ENCODE results near the gene CYP11A1.

CYP11A1 gene

DNA sequence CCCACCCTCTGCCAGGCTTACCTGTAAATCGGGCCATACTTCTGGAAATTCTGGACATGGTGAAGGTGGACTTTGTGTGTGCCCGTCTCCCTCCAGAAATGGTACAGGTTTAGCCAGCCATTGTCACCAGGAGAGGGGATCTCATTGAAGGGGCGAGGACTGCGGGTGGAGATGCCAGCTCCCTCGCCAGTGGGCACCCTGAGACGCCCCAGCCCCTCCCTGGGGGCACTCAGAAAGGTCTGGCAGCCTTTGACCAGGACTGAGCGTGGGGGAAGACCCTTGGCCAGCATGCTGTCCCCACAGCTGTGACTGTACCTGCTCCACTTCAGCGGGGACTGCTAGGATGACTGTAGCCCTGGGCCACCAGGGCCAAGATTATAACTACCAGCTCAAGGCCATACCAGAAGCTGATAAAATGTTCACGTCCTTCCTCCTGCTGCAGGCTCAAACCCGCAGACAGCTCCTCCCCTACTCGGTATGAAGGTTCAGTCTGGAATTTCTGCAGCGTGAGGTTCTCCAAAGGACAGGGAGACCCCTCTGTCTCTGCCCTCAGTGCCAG, at the start of gene CYP11A1:
Gene CYP11A1, minus strand, starts transcription at position 351 of the 559 bp plus-strand sequence. Its CDS starts 61 bp downstream, at position 290.
- DNase-seq (ENCODE audit: low read depth in 2 of 2), result no peak

DNA sequence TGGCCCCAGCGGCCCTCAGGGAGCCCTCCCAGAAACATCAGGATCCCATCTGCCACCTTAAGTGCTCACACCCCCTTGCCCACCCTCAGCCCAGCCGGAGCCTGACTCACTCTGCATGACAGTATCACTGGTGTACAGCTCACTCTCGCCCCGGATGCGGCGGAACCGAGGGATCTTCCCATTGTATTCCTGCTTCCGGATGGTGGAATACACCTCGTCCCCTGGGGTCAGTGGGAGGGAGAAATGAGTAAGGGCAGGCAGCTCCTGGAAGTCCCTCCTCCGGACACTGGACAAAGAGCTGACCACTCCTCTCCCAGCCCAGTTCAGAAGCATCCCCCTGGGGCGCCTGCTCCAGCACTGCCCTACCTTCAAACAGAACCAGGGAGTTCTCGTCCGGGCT, 49.8 kb upstream of the CYP11A1 start:
- no peak for DNase-seq (ENCODE audit: low read depth in 2 of 2)

DNA sequence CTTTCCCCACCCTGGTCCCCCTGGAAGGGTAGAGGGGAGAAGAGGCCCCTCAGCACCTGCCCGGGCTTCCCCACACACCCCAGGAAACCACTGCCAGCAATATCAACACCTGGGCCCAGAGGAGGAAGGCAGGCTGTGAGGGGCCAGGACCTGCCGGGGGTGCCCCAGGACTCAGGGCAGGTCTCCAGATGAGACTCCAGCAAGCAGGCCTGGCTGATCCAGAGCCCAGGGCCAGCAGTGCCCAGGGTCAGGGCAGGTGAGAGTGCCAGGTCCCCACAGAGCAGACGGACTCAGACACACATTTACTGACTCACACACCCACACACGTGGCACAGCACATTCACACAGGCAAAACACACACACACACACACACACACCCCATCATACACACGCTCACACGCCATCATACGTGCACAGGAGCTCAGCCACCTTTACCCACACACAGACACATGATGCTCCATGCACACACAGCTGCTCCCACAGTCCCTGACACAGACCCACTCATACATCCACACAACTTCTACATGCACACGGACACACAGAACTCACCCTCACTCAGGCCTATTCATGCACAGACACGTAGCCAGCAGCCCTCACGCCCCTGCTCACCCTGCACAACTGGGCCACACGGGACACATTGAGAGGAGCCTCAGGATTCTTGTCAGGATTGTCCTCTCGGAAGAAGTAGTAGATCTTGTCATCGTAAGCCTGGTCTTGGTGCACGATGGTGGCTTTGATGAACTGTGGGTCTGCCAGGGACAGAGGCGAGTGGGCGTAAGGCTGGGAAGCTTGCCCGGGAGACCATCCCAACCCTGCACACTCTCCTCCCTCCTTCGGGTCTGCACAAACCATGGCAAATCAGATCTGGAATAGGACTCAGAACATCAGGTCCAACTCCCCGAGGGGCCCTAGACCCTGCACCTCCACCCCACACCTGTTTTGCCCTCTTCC, 48.8 kb upstream of the CYP11A1 start:
- no peak for DNase-seq (ENCODE audit: low read depth in 2 of 2)

DNA sequence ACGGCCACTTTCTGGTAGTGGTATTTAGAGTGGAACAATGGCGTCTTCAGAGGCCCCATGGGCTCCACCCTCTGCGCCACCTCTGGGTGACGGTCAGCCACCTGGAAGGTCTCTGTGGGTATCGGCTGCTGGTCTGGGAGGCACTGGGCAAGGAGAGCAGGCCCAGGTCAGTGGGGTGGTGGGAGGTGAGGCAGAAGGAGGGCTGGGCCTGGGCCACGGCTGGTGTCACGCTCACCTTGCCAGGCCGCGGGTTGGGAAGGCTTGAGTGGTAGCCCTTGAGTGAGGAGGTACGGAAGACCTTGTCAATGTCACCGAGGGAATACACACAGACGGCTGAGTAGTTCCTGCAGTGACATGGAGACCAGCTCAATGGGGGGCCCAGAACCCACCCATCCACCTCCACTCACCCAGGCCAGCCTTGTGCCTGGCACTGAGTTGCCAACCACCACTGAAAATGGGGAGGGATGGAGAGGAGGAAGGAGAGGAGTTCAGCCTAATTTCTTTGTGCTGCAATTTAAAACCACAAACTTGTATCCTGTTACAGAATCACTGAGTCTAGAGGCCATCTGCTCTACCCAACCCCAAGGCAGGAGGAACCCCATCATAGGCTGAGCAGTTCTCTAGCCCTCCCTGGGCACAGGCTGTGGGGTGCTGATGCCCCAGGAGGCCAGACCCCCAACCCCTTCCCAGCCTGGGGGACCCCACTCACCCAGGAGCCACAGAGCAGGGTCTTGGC, 47.3 kb upstream of the CYP11A1 start:
- no peak for DNase-seq (ENCODE audit: low read depth in 2 of 2)

DNA sequence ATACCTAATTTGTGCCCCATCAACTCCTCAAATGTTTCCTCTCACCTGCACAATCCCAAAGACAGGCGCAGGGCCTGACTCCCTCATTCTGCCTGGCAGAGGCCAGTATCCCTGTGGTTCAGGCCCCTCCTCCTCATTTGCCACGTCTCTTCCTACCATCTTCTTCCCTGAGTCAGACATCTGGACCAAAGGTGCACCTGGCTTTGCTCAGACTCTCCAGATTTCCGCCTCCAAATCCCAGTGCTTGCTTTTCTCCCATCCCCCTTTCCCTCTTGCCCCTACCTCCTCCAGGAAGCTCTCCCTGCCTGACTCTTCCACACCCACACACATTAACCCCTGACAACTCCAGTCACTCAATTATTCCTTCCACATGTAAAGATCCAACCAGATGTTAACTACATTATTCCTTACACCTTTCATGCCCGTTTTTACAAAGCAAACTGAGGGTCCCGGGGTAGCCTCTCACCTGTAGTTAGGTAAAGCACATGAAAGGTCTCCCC, 46.7 kb upstream of the CYP11A1 start:
- DNase-seq (ENCODE audit: low read depth in 2 of 2), result no peak

DNA sequence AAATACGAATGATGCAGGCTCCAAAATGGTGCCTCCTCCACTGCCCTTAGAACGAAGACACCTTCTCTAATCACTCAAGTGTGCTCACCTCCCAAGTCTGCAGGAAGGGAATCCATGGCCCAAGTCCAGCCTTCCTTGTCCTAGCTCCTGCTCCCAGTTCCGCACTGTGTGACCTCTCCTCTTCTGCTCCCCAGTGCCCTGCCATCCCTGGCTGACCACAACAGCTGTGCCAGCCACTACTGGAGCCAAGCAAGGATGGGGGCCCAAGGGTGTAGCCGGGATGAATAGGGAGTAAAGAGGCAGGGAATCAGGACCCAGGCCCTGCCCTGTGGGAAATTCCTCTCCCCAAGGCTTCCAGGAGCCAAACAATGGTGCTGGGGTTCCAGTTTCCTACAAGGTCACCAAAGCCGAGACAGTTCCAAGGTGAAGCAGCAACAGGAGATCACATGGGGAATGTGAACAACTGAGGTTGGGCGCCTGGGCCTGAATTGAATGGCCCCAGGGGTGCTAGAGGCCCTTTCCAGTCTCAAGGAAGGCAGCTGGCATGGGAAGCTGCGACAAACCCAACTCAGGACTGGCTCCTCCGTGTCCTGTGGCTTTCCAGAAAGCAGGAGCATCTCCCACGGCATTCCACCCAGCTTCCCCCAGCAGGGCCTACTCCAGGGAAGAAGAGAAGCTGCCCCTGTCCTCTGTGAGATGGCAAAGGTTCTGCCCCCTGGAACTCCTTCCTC, 46.1 kb upstream of the CYP11A1 start:
- DNase-seq (ENCODE audit: low read depth in 2 of 2), result no peak

DNA sequence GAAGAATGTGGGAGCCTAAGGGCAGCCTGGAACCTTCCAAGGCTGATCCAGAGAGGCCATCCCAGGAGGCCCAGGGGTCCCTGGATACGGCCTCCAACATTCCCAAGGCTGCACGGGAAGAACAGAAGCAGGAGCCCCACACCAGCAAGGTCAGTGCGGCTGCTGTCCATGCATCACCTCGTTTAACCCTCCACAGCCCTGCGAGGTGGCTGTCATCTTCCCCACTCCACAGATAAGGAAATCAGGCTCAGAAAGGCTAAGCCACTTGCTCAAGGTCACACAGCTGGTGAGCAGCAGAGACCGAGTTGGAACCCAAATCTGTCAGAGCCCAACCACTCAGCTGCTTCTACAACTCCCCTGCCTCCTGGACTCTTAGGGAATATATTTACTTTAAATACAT, 44.7 kb upstream of the CYP11A1 start:
- no peak for DNase-seq (ENCODE audit: low read depth in 2 of 2)

DNA sequence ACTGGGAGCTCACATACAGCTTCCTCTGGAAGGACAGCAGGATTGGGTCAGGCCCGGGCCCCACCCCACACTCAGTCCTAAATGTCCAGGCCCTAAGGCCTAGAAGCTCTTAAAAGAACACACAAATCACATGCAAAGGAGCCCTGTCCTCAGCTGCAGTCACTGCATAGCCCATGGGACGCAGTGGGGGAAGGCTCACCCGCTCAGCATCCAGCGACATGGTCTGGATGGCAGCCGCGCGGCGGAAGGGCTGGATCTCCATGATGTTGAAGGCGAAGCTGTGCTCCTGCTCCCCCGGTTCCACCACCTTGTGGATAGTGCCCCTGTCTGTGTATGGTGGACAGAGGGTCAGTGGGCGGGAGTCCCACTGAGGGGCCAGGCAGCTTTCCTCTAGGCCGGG, 44.2 kb upstream of the CYP11A1 start:
- DNase-seq (ENCODE audit: low read depth in 2 of 2), result no peak

DNA sequence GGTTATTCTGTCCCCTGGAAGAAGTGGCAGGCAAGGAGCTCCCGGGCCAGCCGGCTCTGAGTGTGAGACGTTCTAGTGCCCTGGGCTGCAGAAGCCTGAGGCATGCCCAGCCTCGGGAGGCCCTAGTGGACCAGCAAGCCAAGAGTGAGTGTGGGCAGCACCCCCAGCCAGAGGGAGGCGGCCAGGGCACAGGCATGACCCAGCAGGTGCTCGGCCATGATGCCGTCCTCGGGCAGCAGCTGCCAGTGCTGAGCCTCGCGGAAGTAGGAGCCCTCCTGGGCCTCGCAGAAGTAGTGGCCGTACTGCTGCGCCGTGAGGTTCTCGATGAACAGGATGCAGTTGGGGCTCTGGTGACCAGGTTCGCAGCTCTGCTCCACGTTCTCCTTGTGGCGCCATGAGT, 43.1 kb upstream of the CYP11A1 start:
- DNase-seq (ENCODE audit: low read depth in 2 of 2), result no peak

DNA sequence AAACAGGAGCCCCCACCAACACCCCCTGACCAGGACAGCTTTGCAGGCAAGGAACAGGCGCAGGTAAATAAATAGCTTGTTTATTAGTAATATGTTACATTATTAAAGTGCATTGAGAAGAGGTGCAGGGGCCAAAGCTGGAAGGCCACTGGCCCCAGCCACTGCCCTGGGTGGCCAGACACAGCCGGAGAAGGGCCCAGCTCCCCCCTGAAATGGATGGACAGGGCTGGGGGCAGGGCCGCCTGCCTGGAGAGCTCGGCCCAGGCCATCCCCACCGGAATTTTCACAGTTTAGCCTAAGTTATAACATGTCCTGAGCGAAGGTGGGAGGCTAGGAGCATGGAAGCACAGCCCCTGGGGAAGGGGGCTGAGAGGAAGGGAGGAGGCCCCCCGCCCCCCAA, 41.8 kb upstream of the CYP11A1 start:
- no peak for DNase-seq (ENCODE audit: low read depth in 2 of 2)

DNA sequence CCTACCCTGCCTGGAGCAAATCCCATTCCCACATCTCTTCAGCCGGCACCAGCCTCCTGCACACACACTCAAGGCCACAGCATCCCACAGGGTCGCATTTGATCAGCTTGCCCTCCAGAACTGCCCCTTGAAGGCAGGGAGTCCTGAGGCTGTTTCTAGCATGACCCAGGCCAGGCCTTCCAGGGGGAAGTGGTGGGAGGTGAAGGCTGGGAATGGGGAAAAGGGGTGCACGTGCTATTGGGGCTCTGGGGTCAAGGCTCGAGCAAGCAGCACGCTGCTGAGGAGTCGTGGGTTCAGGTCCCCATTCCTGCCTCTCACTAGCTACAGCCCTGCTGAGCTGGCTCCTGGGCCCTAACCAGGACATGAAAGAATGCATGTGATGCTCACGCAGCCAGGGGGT, 41.4 kb upstream of the CYP11A1 start:
- no peak for DNase-seq (ENCODE audit: low read depth in 2 of 2)

DNA sequence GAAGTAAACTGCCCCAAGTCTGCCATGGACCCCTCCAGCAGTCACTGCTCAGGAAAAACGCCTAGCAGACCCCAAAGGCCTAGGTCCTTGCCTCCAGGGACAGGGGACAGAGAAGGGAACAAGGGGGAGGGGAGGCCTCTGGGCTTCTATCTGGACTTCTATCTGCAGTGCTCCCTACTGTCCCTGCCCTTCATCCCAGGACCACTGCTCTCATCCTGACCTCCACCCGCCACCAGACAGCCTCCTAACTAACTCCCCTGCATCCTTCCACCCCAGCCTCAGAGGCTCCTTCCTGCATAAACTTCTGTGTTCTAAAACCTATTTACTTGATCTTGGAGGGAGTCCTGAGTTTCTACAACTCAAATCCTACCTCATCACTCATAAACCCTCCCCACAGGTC, 40.9 kb upstream of the CYP11A1 start:
- DNase-seq (ENCODE audit: low read depth in 2 of 2), result no peak

DNA sequence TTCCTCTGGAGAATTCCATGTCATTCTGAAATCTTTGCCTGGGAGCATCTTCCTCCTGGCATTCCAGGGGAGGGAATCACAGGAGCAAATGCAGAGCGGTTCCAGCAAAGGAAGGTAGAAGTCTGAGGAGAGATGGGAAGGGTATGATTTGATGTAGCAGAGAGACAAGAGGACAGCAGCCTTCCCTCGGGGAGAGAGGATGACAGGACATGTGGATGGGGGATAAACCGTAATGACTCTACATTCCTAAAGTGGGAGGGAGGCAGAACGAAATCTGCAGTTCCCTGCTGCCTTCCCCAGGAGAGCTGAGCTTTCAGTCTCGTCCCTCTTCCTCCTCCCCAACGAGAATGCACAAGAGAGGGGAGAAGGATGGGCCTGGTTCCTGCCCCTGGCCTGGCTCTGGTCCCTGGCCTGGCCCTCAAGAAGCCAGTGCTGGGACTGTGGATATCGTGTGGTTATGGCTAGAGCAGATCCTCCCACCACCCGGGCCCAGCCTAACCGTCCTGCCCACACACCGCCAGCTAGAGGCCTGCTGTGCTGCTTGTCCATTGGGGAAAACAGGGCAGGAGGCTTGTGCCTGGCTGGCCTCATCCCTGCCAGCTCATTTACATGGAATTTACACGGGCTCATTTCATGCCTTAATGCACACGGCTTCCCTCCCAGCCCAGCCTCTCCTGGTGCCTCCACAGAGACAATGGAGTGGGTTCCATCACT, 39.7 kb upstream of the CYP11A1 start:
- no peak for DNase-seq (ENCODE audit: low read depth in 2 of 2)

DNA sequence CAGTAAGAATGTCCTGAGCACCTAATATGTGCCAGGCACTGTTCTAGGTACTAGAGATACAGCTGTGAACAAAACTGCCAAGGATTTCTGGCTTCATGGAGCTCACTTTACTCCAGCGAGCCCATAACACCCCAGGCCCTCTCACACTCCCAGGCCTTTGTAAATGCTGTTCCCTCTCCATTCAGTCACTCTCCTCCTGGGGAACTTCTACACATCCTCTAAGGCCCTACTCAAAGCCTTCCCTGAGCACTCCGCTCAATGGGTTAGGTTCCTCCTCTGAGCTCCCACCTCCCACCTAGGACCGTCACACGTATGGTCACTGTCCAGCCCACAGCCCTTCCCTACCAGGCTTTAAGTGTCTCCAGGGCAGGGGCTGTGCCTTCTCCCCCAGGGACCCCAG, 39.1 kb upstream of the CYP11A1 start:
- DNase-seq (ENCODE audit: low read depth in 2 of 2), result no peak

DNA sequence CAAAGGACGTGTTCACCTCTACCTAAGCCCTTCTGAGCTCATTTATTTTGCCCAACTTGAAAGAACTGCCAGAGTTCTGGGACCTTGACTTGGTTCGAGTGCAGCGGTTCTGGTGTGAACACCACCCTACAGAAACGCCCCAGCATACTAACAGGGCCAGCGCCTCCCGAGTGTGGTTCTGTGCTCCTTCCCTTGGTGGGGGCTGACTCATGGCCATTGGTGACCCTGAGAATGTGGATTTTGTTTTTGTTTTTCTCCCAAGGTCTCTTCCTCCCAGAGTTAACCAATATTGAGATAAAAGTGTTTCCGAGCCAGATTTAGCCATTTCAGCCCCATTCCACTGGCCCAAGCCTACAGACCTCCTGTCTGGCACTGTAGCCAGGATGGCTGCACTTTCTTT, 38.4 kb upstream of the CYP11A1 start:
- no peak for DNase-seq (ENCODE audit: low read depth in 2 of 2)

DNA sequence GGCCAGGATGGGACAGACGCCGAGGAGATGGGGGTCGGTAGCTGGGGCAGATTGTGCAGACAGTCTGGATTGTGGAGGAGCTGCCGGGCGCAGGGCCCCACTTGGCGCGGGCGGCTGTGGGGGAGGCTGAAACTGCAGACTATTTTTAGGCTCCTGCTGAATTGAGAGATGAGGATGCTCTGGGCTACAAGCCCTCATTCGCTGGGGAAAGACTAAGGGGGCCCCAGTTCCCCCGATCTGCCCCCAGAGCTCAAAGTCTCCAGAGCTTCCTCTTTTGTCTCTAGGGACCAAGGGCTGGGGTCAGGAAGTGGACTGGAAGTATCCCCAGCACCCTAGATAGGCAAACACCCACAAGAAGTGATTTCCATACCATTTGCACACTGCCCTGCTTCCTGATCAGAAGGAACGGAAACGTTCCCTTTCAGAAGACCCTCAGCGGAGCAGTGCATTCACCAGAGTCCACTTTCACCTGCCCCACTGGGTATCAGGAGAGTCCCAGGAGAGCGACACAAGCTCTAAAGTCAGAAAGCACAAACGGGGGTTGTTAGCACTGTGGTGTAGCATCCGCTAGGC, 36.6 kb upstream of the CYP11A1 start:
- no peak for DNase-seq (ENCODE audit: low read depth in 2 of 2)

DNA sequence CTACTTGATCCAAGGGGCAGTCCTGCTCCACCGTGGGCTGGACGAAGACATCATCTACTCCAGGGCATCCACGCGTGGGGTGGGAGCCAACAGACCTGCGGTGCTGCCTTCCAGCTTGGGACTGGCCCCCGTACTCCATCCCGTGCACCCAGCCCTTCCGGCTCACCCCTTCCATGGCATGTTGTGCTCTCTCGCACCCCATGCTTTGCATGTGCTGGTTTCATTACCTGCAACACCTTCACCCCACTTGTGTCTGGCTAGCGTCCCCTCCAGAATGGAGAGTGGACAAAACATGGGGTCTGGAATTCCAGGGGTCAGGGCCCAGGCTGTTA, 36.1 kb upstream of the CYP11A1 start:
- DNase-seq (ENCODE audit: low read depth in 2 of 2), result no peak

DNA sequence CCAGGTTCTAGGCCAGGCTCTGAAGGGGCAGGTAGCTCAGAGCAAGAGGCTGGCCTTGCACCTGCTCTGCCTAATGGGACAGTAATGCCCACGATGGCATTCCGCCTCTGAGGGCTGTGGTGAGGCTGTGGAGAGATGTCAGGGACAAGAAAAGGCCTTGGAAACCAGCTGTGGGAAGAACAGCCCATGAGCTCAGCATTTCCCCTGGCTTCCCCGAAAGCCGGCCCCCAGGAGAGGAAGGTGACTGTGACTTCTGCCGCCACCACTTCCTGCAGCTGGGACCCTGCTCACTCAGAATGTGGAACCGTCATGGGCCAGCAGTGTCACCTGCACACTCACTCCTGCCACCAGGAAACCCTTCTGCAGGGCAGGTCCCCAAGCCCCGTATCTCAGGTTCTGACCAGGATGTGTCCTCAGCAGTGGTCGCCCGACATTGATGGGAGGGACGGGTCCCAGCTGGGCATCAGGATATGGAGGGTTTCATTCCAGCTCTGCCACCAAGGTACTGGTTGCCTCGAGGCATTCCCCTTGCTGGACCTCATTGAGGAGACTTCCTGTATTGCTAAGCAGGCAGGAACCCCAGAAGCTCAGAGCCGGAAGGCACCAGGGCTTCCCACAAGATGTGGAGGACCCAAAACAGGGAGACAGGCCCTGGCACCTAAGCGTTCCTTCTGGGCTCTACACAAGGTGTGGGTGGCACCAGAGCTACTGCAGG, 35.6 kb upstream of the CYP11A1 start:
- peak; percentile 79 for DNase-seq (ENCODE audit: low read depth in 2 of 2)

DNA sequence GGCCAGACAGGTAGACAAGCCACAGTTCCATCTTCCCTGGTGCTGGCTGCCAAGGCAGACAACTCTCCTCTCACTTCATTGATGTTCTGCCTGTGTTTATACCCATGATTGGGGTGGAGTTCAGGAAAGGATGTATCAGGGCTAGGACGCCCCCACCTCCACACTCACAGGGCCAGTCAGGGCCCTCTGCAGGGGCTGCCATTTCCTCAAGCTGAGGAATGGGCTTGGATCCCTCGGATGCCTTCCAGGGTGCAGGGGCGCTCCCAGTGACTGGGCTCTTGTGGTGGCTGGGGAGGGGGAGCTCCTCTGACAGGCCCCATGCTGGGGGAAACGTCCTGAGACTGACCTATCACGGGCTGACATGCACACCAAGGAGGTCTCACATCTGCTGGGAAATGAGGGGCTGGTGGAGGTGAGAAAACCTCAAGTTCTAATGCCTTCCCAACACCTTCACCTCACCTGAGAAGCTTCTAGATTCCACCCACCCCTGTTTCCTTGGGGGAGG, 34.9 kb upstream of the CYP11A1 start:
- no peak for DNase-seq (ENCODE audit: low read depth in 2 of 2)

Measured in stimulated activated CD8-positive, alpha-beta memory T cell treated with anti-CD3 and anti-CD28 coated beads, Interleukin-7, amount 100 ng/mL, for 4 hours (primary cell).